Measurements from ENCODE around the gene NOP14. TPM values are rescaled to one million over a fixed set of nuclear protein-coding genes. Genes with fewer than 3 reads are reported as not detected.
A peak's percentile ranks its signal among the peaks of the same experiment; 100 is the strongest.

NOP14 gene
- total and polyA plus RNA-seq, 4 donors, result 13.3 to 25.4 (median 19.7) TPM

- ATAC-seq (ENCODE audit: insufficient read depth, low FRiP score) (no peak), DNase-seq (peak in 1 of 3 donors; percentile 6)
- Histone ChIP-seq H3K4me1 (ENCODE audit: control insufficient read depth in 5 of 5, insufficient read depth in 5 of 5, low read length in 5 of 5) (peaks cover 0 to 31% (median under 1%) of the 10 kb centered on the region in 5 donors), H3K27ac (ENCODE audit: low read depth in 1 of 2, low read length in 1 of 2) (no peak overlapping the region), H3K9me3 (ENCODE audit: control insufficient read depth in 4 of 4, insufficient read depth in 3 of 4, low read length in 3 of 4) (no peaks in the 10 kb centered on the region), H3K9ac (ENCODE audit: insufficient read depth in 1 of 2, low read length in 2 of 2) (no peak overlapping the region), H3K4me3 (no peak overlapping the region), H3K36me3 (ENCODE audit: control insufficient read depth in 4 of 4, insufficient read depth in 4 of 4, low read length in 4 of 4) (peaks cover 10 to 63% (median 29%) of the 10 kb centered on the region in 4 donors), H3K27me3 (ENCODE audit: control insufficient read depth in 3 of 3, insufficient read depth in 3 of 3, low read length in 2 of 3) (no peaks in the 10 kb centered on the region)
- WGBS, 2 donors, result 92 to 93% methylated on average over 41 of the region's 41 CpGs
- TF ChIP-seq CTCF (IDR thresholded peaks at IDR 0.05; ENCODE audit: control extremely low read depth, extremely low read depth), result no peak
These were observed 37.0 kb downstream of the NOP14 start for GRCh38 chr4:2925931-2926860.

DNA sequence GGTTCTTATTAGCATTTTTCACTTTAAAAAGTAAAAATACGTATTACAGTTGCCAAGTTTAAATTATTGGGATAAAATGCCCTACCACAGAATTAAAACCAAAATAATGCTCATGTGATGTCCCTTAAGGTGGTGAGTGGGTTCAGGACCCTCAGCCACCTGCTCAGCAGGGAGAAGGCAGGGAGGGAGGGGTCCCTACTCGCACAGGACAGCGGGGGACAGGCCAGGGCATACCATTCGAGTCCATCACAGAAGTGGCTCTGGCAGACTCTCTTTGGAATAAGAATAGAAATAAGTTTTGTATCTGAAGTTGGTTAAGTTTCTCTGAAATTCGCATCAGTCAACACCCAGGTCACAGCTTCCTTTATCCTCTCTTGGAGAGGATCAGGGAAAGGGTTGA lies 37.7 kb downstream of the NOP14 start:
- H3K27me3 ChIP-seq (ENCODE audit: control insufficient read depth in 3 of 3, insufficient read depth in 3 of 3, low read length in 2 of 3), result no peaks in the 10 kb centered on the region
- TF ChIP-seq CTCF (IDR thresholded peaks at IDR 0.05; ENCODE audit: control extremely low read depth, extremely low read depth), result no peak
- no peaks in the 10 kb centered on the region for H3K9me3 ChIP-seq (ENCODE audit: control insufficient read depth in 4 of 4, insufficient read depth in 3 of 4, low read length in 3 of 4)
- H3K36me3 ChIP-seq (ENCODE audit: control insufficient read depth in 4 of 4, insufficient read depth in 4 of 4, low read length in 4 of 4), result peaks cover 10 to 57% (median 27%) of the 10 kb centered on the region in 4 donors
- WGBS, 2 donors, result 96 to 98% methylated on average over 5 of the region's 5 CpGs
- peaks cover 0 to 28% (median 0%) of the 10 kb centered on the region in 5 donors for H3K4me1 ChIP-seq (ENCODE audit: control insufficient read depth in 5 of 5, insufficient read depth in 5 of 5, low read length in 5 of 5)
- H3K9ac ChIP-seq (ENCODE audit: insufficient read depth in 1 of 2, low read length in 2 of 2), result no peak overlapping the region
- no peak for DNase-seq
- ATAC-seq (ENCODE audit: insufficient read depth, low FRiP score), result no peak
- no peak overlapping the region for H3K27ac ChIP-seq (ENCODE audit: low read depth in 1 of 2, low read length in 1 of 2)
- no peak overlapping the region for H3K4me3 ChIP-seq

GRCh38 chr4:2924765-2925301 lies 38.4 kb downstream of the NOP14 start:
- no peak for ATAC-seq (ENCODE audit: insufficient read depth, low FRiP score)

More at GRCh38 chr4:2924765-2925301, 38.4 kb downstream of the NOP14 start:
- Histone ChIP-seq H3K9me3 (ENCODE audit: control insufficient read depth in 4 of 4, insufficient read depth in 3 of 4, low read length in 3 of 4) (no peaks in the 10 kb centered on the region), H3K4me1 (ENCODE audit: control insufficient read depth in 5 of 5, insufficient read depth in 5 of 5, low read length in 5 of 5) (peaks cover 0 to 22% (median 0%) of the 10 kb centered on the region in 5 donors), H3K9ac (ENCODE audit: insufficient read depth in 1 of 2, low read length in 2 of 2) (peak overlapping the region in 1 of 2 donors; percentile 11), H3K27ac (ENCODE audit: low read depth in 1 of 2, low read length in 1 of 2) (peak overlapping the region in 1 of 2 donors; percentile 21), H3K27me3 (ENCODE audit: control insufficient read depth in 3 of 3, insufficient read depth in 3 of 3, low read length in 2 of 3) (no peaks in the 10 kb centered on the region), H3K36me3 (ENCODE audit: control insufficient read depth in 4 of 4, insufficient read depth in 4 of 4, low read length in 4 of 4) (peaks cover 10 to 52% (median 27%) of the 10 kb centered on the region in 4 donors), H3K4me3 (no peak overlapping the region)
- peak in 1 of 3 donors; percentile 11 for DNase-seq
- no peak for TF ChIP-seq CTCF (IDR thresholded peaks at IDR 0.05; ENCODE audit: control extremely low read depth, extremely low read depth)
- WGBS, 2 donors, result 84 to 89% methylated on average over 7 of the region's 7 CpGs
